HEK293 (cell line): Measurements from ENCODE around the gene ZNF821.

Source experiments
- CTCF ChIA-PET: fragments of 350-600 bp; formaldehyde crosslinking; extraction: SDS; loops from one replicate; lab custom pipeline; 2021; ENCODE audit warnings: antibody characterized with exemption; lab: Yijun Ruan, JAX
- POLR2A ChIA-PET: fragments of 300-600 bp; formaldehyde crosslinking; extraction: SDS; loops from one replicate; lab custom pipeline; 2020; ENCODE audit warnings: antibody characterized with exemption, inconsistent platforms; lab: Yijun Ruan, JAX
- H3K27ac ChIP-seq: fragments of 200-500 bp; sonication (Bioruptor generic); 2 replicates; pipeline ENCODE4 v1.5.1; 2014; ENCODE audit warnings: low read depth, low read length, control low read depth, inconsistent platforms; ENCODE audit errors: extremely low read depth
- H3K36me3 ChIP-seq, 2 experiments: fragments of 200-500 bp in 1 of 2; sonication (Bioruptor generic) in 1 of 2; 1 replicate in 1 of 2; 2 replicates in 1 of 2; pipeline ENCODE4 v1.5.1; 2014 to 2017; ENCODE audit warnings: inconsistent platforms in 2 of 2, low read length in 2 of 2; ENCODE audit not compliant: control insufficient read depth in 2 of 2, insufficient read depth in 1 of 2
- H3K4me1 ChIP-seq: fragments of 200-500 bp; sonication (Bioruptor generic); 2 replicates; pipeline ENCODE4 v1.5.1; 2014; ENCODE audit warnings: mild to moderate bottlenecking, low read length, inconsistent platforms; ENCODE audit not compliant: control insufficient read depth, insufficient read depth
- H3K4me3 ChIP-seq: 2 replicates; pipeline ENCODE4 v1.5.1; 2011; ENCODE audit warnings: low read depth, mild to moderate bottlenecking, control low read depth, low read length, moderate library complexity
- H3K9me3 ChIP-seq: fragments of 200-500 bp; sonication (Bioruptor generic); 2 replicates; pipeline ENCODE4 v1.5.1; 2014; ENCODE audit warnings: low read depth, low read length, inconsistent platforms; ENCODE audit not compliant: control insufficient read depth, insufficient read depth
- ATF2 ChIP-seq: fragments of 450-650 bp; formaldehyde crosslinking; IDR thresholded peaks from 2 replicates; pipeline ENCODE4 v1.5.1; 2016; ENCODE audit warnings: missing biosample characterization, missing genetic modification characterization, low read depth
- GLI4 ChIP-seq: fragments of 450-650 bp; formaldehyde crosslinking; IDR thresholded peaks from 2 replicates; pipeline ENCODE4 v1.5.1; 2016; ENCODE audit warnings: missing biosample characterization, missing genetic modification characterization
- GLIS1 ChIP-seq: fragments of 450-650 bp; formaldehyde crosslinking; IDR thresholded peaks from 2 replicates; pipeline ENCODE4 v1.5.1; 2016; ENCODE audit warnings: missing biosample characterization, missing genetic modification characterization
- MEIS1 ChIP-seq: sonication (generic); formaldehyde crosslinking; IDR thresholded peaks from 2 replicates; pipeline ENCODE4 v1.8.1; 2022; ENCODE audit warnings: missing genetic modification reagents, mild to moderate bottlenecking, borderline replicate concordance
- OVOL3 ChIP-seq: fragments of 450-650 bp; formaldehyde crosslinking; IDR thresholded peaks from 2 replicates; pipeline ENCODE4 v1.5.1; 2016; ENCODE audit warnings: missing biosample characterization, missing genetic modification characterization
- REST ChIP-seq: fragments of 450-650 bp; formaldehyde crosslinking; IDR thresholded peaks from 2 replicates; pipeline ENCODE4 v1.5.1; 2016; ENCODE audit warnings: missing biosample characterization, missing genetic modification characterization
- SP7 ChIP-seq: fragments of 450-650 bp; formaldehyde crosslinking; IDR thresholded peaks from 2 replicates; pipeline ENCODE4 v1.5.1; 2016; ENCODE audit warnings: missing biosample characterization, missing genetic modification characterization
- ZBTB17 ChIP-seq: fragments of 450-650 bp; formaldehyde crosslinking; IDR thresholded peaks from 2 replicates; pipeline ENCODE4 v1.5.1; 2016; ENCODE audit warnings: missing biosample characterization, missing genetic modification characterization
- ZBTB20 ChIP-seq: fragments of 450-650 bp; formaldehyde crosslinking; IDR thresholded peaks from 2 replicates; pipeline ENCODE4 v1.5.1; 2016; ENCODE audit warnings: missing biosample characterization, missing genetic modification characterization
- ZBTB7A ChIP-seq: fragments of 450-650 bp; formaldehyde crosslinking; IDR thresholded peaks from 2 replicates; pipeline ENCODE4 v1.5.1; 2016; ENCODE audit warnings: low read depth, missing biosample characterization, missing genetic modification characterization
- ZNF2 ChIP-seq: fragments of 450-650 bp; formaldehyde crosslinking; IDR thresholded peaks from 2 replicates; pipeline ENCODE4 v1.5.1; 2016; ENCODE audit warnings: missing biosample characterization, missing genetic modification characterization
- ZNF23 ChIP-seq: fragments of 450-650 bp; formaldehyde crosslinking; IDR thresholded peaks from 2 replicates; pipeline ENCODE4 v1.5.1; 2016; ENCODE audit warnings: missing biosample characterization, missing genetic modification characterization, borderline replicate concordance
- ZNF266 ChIP-seq: fragments of 450-650 bp; formaldehyde crosslinking; IDR thresholded peaks from 2 replicates; pipeline ENCODE4 v1.5.1; 2016; ENCODE audit warnings: missing biosample characterization, missing genetic modification characterization, low read depth
- ZNF362 ChIP-seq: fragments of 450-650 bp; formaldehyde crosslinking; IDR thresholded peaks from 2 replicates; pipeline ENCODE4 v1.5.1; 2016; ENCODE audit warnings: missing biosample characterization, missing genetic modification characterization
- ZNF426 ChIP-seq: fragments of 450-650 bp; formaldehyde crosslinking; IDR thresholded peaks from 2 replicates; pipeline ENCODE4 v1.5.1; 2017; ENCODE audit warnings: missing biosample characterization, missing genetic modification characterization, mild to moderate bottlenecking, inconsistent platforms, moderate library complexity
- ZNF501 ChIP-seq: fragments of 450-650 bp; formaldehyde crosslinking; IDR thresholded peaks from 2 replicates; pipeline ENCODE4 v1.5.1; 2016; ENCODE audit warnings: missing biosample characterization, missing genetic modification characterization
- ZNF843 ChIP-seq: fragments of 450-650 bp; formaldehyde crosslinking; IDR thresholded peaks from 2 replicates; pipeline ENCODE4 v1.5.1; 2016; ENCODE audit warnings: missing biosample characterization, missing genetic modification characterization
- ZSCAN5A ChIP-seq: fragments of 450-650 bp; formaldehyde crosslinking; IDR thresholded peaks from 2 replicates; pipeline ENCODE4 v1.5.1; 2016; ENCODE audit warnings: missing biosample characterization, missing genetic modification characterization

Gene ZNF821

GRCh38 chr16:71899171-71899570 lies 15.2 kb upstream of the ZNF821 start (continued):
- TF ChIP-seq REST (tag by site-specific recombination), result no peak

GRCh38 chr16:71896764-71897368 lies 12.9 kb upstream of the ZNF821 start:
- ChIA-PET CTCF (interaction anchor here (0.6 to 0.7 kb wide), 2 partner anchors 21 to 32 kb away, joined by 3 read pairs; no protein-coding TSS in a partner anchor), POLR2A (interaction anchor here (0.6 to 6.0 kb wide), 5 partner anchors 13 to 332 kb away, joined by 3 to 51 read pairs (median 5); partner anchors contain the start of genes AP1G1 and ZNF821)
- no peak for TF ChIP-seq ZNF266 (tag by site-specific recombination)
- peak; percentile 40; the same call in 1 of the 2 replicates for TF ChIP-seq ZBTB17 (tag by site-specific recombination)
- TF ChIP-seq ZNF843, result no peak
- no peak for TF ChIP-seq ZBTB7A (tag by site-specific recombination)
- Histone ChIP-seq H3K4me1 (peaks cover 6% of the 10 kb centered on the region; the same call in 1 of the 2 replicates), H3K9me3 (no peaks in the 10 kb centered on the region), H3K36me3 (peaks cover 5 to 7% of the 10 kb centered on the region in 2 experiments; a peak in 2 of 3 replicates), H3K27ac (no peak overlapping the region), H3K4me3 (peak overlapping the region; percentile 55)

- peak overlapping the region; percentile 83 for H3K27ac ChIP-seq
- TF ChIP-seq ZBTB20 (tag by site-specific recombination), result peak; percentile 60
- TF ChIP-seq ZNF2 (tag by site-specific recombination), result 0 out of 2 replicates have a peak, but pooled peaks have one; percentile 2
- no peak for TF ChIP-seq ZNF266 (tag by site-specific recombination)
- TF ChIP-seq GLI4, result no peak
- peak; percentile 52; the same call in 1 of the 2 replicates for TF ChIP-seq ZNF501
- 0 out of 2 replicates have a peak, but pooled peaks have one; percentile 2 for TF ChIP-seq OVOL3 (tag by site-specific recombination)
- TF ChIP-seq, all 188 proteins: peak for 4
- Histone ChIP-seq H3K36me3 (peaks cover 5 to 7% of the 10 kb centered on the region in 2 experiments; a peak in 2 of 3 replicates), H3K4me1 (peaks cover 6% of the 10 kb centered on the region; the same call in 1 of the 2 replicates), H3K9me3 (no peaks in the 10 kb centered on the region), H3K4me3 (peak overlapping the region; percentile 55)
- ChIA-PET CTCF (interaction anchor here (0.6 kb wide), 1 partner anchor 31 kb away, joined by 3 read pairs; no protein-coding TSS in a partner anchor), POLR2A (interaction anchor here (1.0 to 6.0 kb wide), 5 partner anchors 9 to 87 kb away, joined by 4 to 51 read pairs (median 5); partner anchors contain the start of genes AP1G1 and ZNF821)
These were observed 11.8 kb upstream of the ZNF821 start for GRCh38 chr16:71895679-71896365.

GRCh38 chr16:71894921-71895678 lies 11.1 kb upstream of the ZNF821 start, which contains the start of gene IST1:
IST1 (plus strand) TSS chr16:71895531; CDS start chr16:71915641, 20,110 bp downstream.
- POLR2A ChIA-PET, result interaction anchor here (1.0 to 6.0 kb wide), 6 partner anchors 9 to 86 kb away, joined by 4 to 51 read pairs (median 6); partner anchors contain the start of genes AP1G1 and ZNF821
- CTCF ChIA-PET, result no interaction called here
- H3K4me1 ChIP-seq, result 0 out of 2 replicates have a peak, but pooled peaks cover 2% of the 10 kb centered on the region
- H3K27ac ChIP-seq, result peak within 1 kb of the TSS; percentile 83
- peak within 1 kb of the TSS; percentile 55 for H3K4me3 ChIP-seq
- no peaks in the 10 kb centered on the region for H3K9me3 ChIP-seq
- peaks cover 5 to 7% of the 10 kb centered on the region in 2 experiments; a peak in 2 of 3 replicates for H3K36me3 ChIP-seq
- peak; percentile 93 for TF ChIP-seq SP7 (tag by site-specific recombination)
- no peak for TF ChIP-seq ZSCAN5A (tag by site-specific recombination)
- no peak for TF ChIP-seq ATF2 (tag by site-specific recombination)
- no peak for TF ChIP-seq MEIS1 (CRISPR knock-in tag)
- TF ChIP-seq ZNF23 (tag by site-specific recombination), result no peak
- no peak for TF ChIP-seq ZNF426
- TF ChIP-seq ZNF362 (tag by site-specific recombination), result no peak
- TF ChIP-seq GLIS1, result peak; percentile 87
